Ramos (cell line): ENCODE measurements around the gene DSCAM.
"Not testable (repeated sequence)": the region's sequence is repeated elsewhere in the genome, so short reads cannot be mapped to it uniquely, and the experiment has no call there.

Experiments used
- in situ Hi-C: fragments of 300-500 bp; cut with MboI; formaldehyde crosslinking; loops from one replicate; pipeline ENCODE4 v1.14.3; 2022; ENCODE audit warnings: low sequenced_read_pairs; ENCODE audit not compliant: unreplicated experiment

Gene DSCAM

DNA sequence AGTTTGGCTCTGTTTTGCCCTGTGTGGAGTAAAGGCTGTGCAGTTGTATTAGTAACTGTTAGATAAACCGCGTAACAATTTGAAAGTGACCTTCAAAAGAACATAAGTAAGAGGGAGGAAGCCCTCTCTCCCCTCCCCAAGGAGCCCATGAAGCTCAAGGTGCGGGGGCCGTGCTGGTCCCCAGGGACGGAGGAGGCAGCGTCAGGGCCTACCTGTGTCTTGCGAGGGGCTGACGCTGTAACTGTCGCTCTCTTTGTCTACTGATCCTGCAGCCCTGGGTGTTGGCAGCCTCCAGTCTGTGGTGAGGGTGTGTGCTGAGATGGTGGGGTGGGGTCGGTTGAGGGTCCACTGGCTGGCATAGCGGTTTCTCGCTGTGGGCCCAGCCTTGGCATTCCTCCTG, 803.1 kb downstream of the DSCAM start:
- in situ Hi-C loops, result no loop called here

DNA sequence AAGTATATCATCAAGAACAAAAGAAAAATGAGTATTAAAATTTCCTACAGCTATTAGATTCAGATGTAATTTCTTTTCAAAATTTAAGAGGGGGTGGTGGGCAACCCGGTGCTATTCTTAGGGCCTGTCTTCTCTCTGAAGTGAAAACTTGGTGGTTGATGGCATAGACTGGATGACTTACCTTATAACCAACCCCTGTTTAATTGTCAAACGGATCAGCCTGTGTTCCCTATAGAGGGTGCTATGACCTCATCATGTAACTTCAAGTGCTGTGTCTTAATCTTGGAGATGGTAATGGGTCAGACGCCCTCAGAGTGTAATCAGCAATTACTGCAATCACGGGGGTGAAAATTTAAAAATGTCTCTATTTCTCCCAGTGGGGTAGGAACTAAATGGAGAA, 803.5 kb downstream of the DSCAM start:
- in situ Hi-C loops, result no loop called here

DNA sequence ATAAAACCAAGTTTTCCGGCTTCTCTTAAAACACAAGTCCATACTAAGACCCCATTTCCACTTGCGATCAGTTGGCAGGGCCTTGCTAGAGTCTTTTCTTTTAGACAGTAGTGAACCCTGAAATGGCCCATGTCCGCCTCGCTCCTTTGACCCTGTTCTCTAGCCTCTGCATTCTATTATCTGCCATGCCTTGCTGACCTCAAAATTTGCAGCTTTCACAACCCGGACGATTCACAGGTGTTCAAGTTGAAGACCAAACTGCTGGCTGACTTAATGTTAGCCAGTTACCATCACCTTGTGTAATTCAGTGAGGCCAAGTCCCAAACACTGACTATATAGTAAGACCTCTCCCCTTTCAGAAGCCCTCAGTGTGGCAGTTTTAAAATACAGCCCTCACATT, 805.5 kb downstream of the DSCAM start:
- in situ Hi-C loops, result no loop called here

DNA sequence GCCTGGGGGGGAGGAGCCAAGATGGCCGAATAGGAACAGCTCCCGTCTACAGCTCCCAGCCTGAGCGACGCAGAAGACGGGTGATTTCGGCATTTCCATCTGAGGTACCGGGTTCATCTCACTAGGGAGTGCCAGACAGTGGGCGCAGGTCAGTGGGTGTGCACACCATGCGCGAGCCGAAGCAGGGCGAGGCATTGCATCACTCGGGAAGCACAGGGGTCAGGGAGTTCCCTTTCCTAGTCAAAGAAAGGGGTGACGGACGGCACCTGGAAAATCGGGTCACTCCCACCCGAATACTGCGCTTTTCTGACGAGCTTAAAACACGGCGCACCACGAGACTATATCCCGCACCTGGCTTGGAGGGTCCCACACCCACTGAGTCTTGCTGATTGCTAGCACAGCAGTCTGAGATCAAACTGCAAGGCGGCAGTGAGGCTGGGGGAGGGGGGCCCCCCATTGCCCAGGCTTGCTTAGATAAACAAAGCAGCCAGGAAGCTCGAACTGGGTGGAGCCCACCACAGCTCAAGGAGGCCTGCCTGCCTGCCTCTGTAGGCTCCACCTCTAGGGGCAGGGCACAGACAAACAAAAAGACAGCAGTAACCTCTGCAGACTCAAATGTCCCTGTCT, 813.7 kb downstream of the DSCAM start:
- in situ Hi-C loops, result not testable (repeated sequence)

DNA sequence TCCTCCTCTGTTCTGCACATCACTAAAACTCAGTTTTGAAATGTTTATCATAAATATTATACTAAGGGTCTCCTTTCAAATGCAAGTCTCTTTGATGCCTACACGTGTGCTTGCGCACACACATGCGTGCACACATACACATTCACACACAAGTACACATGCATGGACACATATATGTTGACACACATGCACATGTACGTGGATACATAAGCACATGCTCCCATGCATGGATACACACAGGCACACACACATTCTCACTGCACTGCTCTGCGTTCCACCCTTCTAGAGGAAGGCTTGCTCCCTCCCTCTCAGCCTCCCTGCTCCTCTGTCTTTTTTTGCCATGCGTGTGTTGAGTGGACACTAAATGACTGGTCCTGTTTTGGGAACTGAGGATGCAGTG, 817.1 kb downstream of the DSCAM start:
- in situ Hi-C loops, result no loop called here

DNA sequence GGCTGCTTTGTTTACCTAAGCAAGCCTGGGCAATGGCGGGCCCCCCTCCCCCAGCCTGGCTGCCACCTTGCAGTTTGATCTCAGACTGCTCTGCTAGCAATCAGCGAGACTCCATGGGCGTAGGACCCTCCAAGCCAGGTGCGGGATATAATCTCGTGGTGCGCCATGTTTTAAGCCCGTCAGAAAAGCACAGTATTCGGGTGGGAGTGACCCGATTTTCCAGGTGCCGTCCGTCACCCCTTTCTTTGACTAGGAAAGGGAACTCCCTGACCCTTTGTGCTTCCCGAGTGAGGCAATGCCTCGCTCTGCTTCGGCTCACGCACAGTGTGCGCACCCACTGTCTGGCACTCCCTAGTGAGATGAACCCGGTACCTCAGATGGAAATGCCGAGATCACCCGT, 818.6 kb downstream of the DSCAM start:
- in situ Hi-C loops, result not testable (repeated sequence)

DNA sequence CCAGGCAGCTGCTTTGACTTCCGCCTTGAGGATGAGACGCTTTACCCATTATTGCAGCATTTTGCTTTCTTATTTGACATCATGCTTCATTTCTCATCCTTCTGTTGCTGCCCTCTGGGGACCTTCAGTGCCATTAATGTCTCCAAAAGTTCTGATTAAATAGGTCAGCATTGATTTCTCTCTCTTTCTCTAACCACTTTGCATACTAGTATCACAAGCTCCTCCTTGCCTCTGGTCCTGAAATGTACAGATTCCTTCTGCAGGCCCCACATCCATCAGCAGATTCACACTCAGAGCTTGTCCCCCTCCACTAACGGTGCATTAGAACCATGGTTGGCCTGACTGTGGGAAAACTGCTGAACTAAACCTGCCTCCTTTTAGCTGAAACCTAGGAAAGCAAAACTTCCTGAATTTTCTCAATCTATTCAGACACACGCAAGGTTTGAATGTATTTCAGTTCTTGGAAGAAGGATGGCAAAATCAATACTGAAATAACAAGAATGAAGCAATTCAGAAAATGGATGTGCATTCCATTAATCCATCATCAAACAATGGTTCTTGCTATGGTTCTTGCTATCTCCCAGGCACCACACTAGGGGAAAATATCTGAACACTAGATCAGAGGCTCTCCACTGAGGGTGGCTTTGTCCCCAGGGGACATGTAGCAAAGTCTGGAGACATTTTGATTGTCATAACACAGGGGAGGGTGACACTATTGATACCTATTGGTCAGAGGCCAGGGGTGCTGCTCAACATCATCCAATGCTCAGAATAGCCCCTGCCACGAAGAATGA, 825.2 kb downstream of the DSCAM start:
- in situ Hi-C loops, result no loop called here

DNA sequence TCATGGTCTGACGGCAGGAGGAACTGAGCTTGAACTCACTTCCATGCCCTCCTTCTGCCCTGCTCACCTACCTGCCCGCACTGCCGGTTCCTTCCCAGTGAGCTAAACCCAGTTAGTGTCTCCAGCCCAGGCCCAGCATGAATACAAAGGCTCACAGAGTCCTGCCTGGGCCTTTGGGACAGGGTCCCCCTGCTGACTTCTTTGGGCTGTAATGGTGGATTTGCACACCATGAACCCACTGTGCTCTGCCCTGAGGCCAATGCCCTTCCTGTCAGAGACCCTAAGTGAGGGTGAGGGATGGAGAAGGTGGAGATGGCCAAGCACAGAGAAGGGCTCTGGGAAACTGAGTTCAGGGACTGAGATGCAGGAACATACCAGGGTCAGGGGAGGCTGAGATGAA, 826.3 kb downstream of the DSCAM start:
- in situ Hi-C loops, result no loop called here

DNA sequence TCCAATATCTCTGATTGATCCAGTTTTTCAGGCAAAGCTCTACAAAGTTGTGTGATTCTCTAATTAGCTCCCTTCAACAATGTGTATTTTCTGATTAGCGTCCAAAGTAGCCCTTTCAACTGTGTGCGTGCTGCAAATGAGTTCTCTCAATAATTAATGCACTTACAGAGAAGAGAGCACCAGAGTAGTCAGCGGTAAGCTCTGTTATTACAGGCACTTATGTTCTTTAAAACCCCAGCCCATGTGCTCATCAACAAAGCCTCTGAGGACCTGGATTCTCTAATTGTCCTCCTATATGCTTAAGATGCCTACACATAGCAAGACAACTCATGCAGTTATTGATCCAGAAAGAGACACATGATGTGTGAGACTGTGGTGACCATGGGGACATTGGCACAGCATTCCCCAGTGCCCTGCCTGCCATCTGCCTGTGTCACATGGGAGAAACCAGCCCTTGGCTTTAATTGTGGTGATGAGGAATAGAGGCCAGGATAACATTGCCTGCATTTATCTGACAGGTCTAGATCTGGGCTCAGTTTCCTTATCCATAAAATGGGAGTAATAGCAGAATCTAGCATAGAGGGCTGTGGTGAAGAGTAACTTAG, 828.0 kb downstream of the DSCAM start:
- in situ Hi-C loops, result no loop called here

DNA sequence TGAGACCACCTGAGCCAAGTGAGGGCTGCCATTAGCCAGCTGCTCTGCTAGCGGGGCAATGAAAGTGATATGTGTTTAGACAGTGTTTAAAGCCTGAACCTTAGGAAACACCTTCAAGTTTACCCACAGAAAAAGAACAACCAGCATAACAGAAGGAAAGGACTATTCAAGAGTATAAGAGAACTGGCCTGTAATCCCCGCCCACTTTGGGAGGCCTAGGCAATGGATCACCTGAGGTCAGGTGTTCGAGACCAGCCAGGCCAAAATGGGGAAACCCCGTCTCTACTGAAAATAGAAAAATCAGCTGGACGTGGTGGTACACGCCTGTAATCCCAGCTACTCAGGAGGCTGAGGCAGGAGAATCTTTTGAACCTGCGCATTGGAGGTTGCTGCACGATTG, 830.3 kb downstream of the DSCAM start:
- in situ Hi-C loops, result no loop called here

DNA sequence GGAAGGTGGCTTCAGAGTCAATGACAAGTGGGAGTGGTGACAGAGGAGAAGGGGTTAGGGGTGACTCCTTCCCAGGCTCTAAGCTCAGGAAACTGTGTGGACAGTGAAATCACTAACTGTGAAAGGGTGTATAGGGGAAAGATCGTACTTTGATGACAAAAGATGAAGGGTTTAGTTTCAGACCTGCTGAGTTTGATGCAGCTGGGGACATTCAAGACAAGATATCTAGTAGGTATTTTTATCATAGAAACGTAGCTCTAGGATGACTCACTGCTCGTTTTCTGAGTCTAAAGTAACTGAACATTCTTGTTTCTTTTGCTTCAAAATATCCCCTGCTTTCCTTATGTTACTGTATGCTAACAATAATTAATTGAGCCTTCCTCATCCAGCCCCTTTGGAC, 830.7 kb downstream of the DSCAM start:
- in situ Hi-C loops, result no loop called here

DNA sequence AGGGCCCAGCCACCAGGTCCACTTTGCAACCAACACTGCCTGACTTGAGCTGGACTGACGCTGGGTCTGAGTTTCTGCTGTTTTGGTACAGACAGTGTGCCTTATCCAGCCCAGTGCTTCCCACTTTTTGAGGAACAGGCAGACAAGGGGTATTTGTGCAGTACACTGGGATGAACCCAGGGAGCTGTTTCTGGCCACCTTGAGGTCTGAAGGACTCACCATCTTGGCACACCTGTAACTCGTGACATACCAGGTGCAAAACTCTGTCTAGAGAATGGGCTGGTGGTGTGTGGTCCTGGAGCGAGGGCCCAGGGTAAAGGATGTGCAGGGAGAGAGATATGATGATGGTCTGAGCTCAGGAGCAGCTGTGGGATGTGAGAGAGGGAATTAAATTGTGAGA, 831.1 kb downstream of the DSCAM start:
- in situ Hi-C loops, result no loop called here

DNA sequence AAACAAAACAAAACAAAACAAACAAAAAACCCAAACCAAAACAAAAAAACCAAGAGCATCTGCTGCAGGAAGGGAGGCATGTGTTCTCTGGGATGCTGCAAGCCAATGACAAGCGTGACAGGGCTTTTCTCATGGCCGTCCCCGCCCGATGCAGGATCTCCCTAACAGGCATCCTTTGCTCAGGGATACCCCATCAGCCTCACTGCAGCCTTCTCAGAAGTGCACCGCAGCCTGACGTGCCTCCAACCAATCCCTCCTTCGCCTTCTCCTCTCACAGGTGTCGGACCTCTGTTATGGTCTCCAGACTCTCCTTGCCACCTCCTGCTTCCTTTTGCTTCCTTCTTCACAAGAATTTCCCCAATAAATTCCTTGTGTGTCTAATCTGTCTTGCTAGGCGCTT, 832.6 kb downstream of the DSCAM start:
- in situ Hi-C loops, result no loop called here

DNA sequence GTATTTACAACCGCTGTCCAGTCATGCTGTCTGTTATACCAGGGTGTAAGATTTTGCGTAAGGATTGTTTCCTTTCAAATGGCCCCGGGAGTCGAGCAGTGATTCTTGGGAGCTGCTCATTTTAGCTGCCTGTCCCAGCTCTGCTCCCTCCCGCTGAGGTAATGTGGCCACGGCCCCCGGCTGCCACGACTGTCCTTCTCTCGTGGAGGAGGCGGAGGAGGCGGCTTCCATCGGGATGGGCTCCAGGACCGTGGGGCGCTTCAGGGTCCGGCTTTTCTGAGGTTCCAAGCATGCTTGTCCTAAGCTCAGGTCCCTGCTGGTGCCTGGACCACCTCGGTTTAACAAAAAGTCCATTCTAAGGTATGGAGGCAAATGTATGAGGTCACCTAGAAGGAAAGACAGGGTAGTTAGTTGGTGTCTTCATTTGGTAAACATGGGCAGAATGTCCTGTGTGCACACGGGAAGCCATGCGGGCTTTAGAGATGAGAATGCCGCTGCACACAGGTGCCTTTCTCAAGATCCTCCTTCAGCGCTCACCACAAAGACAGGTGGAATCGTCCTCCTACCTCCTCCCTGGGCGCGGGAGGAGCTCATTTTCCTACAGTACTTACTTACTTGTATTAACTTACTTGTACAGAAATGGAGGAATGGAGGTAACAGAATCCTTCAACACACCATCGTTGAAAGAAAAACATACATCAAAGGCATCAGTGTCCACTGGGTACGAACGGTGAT, 833.8 kb downstream of the DSCAM start:
- in situ Hi-C loops, result no loop called here

DNA sequence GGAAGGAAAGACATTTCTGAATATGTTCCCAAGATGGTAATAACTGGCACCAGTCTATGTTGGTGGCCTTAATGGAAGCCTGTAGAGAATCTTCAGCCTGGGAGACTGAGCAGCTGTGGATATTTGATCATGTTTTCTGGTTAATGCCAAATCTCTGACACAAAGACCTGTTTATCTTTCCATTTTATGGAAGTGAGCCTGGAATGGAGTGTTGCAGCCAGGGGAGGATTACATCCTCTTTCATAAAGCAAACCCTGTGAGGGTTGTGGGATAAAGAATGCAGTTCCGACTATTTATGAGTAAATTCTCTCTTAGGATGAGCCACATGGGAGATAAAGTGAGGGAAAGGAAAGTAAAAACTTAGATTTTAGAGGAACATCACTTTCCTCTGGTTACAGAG, 835.6 kb downstream of the DSCAM start:
- in situ Hi-C loops, result no loop called here

DNA sequence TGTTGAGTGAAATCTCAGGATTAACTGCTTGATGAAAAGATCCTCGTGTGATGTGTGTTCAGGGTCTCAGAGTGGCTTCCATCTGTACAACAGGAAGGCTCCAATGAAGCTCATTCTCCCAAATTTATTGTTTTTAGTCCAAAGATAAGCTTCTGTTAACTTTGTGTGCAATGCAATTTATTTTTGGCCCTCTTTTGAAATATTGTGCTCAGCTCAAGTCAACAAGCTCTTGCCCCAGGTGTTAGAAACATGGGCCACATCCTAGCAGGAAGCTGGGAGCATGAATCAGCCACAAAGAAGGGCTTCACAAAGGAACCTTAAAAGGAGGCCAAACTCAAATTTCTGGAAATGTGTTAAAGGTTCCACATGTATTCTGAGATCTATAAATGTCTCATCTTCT, 844.0 kb downstream of the DSCAM start:
- in situ Hi-C loops, result no loop called here

DNA sequence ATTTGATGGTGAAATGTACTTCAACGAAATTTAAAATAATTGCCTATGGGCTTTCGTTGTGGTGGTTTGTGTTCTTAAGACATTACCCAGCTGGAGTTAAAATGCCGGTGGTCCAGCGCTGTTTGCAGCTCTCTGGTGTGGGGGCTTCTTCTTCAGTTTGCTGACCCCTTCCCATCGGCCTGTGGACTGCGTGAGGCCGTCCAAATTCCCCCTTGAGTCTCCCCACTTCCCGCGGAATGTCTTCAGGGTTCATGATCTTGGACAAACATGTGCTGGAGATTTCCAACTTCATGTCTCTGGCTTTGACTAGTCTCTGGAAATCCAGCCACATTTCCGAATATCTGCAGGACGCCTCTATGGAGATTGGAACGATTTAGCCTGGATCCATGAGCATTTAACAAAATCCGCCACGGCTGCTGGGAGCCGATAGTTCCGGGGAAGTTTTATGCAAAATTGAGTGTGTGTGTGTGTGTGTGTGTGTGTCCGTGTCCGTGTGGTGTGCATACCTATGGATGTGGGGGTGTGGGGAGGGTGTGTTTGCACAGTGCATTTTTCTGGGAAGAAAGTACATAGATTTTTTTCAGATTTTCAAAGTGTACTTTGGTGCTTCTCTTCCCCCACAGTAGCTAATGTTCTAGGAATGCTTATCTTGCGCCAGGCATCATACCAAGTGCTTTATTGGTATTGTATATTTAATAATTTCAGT, 862.5 kb downstream of the DSCAM start:
- in situ Hi-C loops, result no loop called here

DNA sequence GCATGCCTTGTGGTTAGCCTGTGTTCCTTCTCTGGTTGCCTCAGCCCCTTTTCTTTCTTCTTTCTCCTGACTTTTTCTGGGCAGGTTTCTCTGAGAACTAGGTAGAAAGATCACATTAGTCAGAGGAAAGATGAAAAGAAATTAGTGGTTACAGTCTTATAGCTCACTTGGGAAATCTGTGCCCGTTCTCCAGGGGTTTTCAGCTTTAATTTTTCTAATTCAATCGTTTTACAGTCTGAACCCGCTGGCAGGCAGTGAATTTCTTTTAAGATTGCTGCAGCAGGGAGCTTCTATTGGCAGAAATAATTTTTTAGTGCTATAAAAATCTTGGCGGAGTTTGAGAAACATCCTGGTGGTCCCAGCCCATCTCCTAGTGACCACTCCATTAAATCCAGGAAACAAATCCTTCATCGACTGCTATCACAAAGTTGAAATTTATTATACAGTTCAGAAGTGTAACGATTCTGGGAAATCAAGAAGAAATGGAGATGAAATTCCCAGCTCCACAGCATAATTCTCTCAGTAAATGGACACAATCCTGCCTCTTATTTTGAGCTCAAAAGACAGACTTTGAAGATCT, 866.6 kb downstream of the DSCAM start:
- in situ Hi-C loops, result no loop called here

DNA sequence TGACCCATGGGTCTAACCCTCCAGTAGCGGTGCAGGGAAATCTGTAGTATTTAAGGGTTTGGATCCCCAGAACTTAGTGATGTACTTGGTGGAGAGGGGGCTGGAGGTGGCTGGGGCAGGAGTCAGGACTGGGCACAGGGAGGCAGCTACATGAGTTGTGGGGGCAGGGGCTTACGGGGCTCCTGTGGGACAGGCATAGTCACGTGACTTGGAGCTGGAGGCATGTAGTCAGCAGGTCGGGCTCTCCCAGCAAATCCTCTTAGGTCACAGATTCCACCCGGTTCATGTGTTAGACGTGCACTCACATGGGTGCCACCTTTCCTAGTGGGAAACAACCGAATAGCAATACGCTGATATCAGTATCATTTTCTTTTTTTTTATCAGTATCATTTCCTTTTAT, 867.6 kb downstream of the DSCAM start:
- in situ Hi-C loops, result no loop called here

DNA sequence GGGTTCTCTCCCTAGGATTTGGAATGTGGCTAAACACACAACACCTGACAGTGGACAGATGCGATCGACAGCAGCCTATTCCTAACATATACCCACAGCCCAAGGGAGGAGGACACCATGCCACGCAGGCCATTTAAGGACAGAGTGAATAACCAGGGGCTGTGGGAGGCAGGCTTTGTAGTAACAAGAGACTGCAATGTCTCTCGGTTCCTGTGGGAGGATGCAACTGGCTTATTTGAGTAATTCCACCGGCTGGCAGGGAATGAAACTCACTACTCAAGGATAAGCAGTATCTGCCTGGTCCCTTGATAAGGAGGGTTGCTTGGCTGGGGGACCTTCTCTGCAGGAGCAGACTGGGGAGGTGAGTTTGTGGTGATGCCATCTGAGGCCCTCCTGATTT, 870.2 kb downstream of the DSCAM start:
- in situ Hi-C loops, result no loop called here
